Kidney epithelial cell (primary cell): ENCODE results near the gene CDH13. TPM values are rescaled to one million over a fixed set of nuclear protein-coding genes. Genes with fewer than 3 reads are reported as not detected.

Experiments
- DNase-seq: peaks from one replicate; pipeline ENCODE4 v3.0.0-alpha.2; 2010; ENCODE audit warnings: low read depth
- H3K27me3 ChIP-seq: 2 replicates; pipeline ENCODE4 v1.6.0; 2011; ENCODE audit warnings: low read length; ENCODE audit not compliant: control insufficient read depth, insufficient read depth
- H3K36me3 ChIP-seq: 2 replicates; pipeline ENCODE4 v1.5.1; 2011; ENCODE audit warnings: low read length; ENCODE audit not compliant: control insufficient read depth, insufficient read depth
- H3K4me3 ChIP-seq: 2 replicates; pipeline ENCODE4 v1.5.1; 2011; ENCODE audit warnings: low read depth, mild to moderate bottlenecking, control low read depth, low read length
- total RNA-seq: library from RNA; depleted of rRNA; stranded (reverse); fragments of >200 nt; gene quantifications from 2 replicates; pipeline ENCODE4 v1.2.3, GENCODE V29; 2015
- TF ChIP-seq, protein P1 (sequence below): IDR thresholded peaks from 2 replicates; pipeline ENCODE4 v1.5.1; 2011; ENCODE audit warnings: mild to moderate bottlenecking, moderate library complexity, low read length, control low read depth, inconsistent platforms; ENCODE audit not compliant: insufficient read depth, poor library complexity, severe bottlenecking

Gene CDH13
- total RNA-seq, 1 donor from 2014 or later: 32.8 TPM

DNA sequence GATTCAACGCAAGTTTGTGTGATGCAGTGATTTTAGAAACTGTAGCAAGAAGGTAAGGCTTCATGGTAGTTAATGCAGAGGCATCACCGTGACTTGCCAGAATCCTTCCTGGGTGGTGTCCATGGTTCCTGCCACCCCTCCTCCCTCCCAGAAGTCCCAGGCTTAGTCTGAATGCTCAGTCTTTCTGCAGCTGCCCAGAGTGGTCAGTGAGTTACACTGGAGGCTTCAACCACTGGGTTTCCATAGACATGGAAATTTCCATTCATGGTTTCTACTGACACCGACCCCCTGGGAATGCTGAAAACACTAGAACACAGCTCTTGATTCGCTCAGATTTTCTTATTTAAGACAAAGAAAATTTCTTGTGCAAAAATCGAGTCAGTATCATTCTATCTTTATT lies 1021.6 kb downstream of the CDH13 start:
- Histone ChIP-seq H3K4me3 (no peak overlapping the region), H3K36me3 (no peaks in the 10 kb centered on the region), H3K27me3 (no peaks in the 10 kb centered on the region)
- TF ChIP-seq, protein P1, sequence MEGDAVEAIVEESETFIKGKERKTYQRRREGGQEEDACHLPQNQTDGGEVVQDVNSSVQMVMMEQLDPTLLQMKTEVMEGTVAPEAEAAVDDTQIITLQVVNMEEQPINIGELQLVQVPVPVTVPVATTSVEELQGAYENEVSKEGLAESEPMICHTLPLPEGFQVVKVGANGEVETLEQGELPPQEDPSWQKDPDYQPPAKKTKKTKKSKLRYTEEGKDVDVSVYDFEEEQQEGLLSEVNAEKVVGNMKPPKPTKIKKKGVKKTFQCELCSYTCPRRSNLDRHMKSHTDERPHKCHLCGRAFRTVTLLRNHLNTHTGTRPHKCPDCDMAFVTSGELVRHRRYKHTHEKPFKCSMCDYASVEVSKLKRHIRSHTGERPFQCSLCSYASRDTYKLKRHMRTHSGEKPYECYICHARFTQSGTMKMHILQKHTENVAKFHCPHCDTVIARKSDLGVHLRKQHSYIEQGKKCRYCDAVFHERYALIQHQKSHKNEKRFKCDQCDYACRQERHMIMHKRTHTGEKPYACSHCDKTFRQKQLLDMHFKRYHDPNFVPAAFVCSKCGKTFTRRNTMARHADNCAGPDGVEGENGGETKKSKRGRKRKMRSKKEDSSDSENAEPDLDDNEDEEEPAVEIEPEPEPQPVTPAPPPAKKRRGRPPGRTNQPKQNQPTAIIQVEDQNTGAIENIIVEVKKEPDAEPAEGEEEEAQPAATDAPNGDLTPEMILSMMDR: no peak
- no peak for DNase-seq

GRCh38 chr16:83651871-83652270 lies 1025.1 kb downstream of the CDH13 start:
- DNase-seq: no peak
- H3K36me3 ChIP-seq: no peaks in the 10 kb centered on the region
- H3K4me3 ChIP-seq: no peak overlapping the region
- TF ChIP-seq, protein P1: no peak
- no peaks in the 10 kb centered on the region for H3K27me3 ChIP-seq

GRCh38 chr16:83652943-83653342 lies 1026.2 kb downstream of the CDH13 start:
- no peaks in the 10 kb centered on the region for H3K36me3 ChIP-seq
- H3K4me3 ChIP-seq: no peak overlapping the region
- TF ChIP-seq, protein P1: no peak
- no peak for DNase-seq
- H3K27me3 ChIP-seq: no peaks in the 10 kb centered on the region

DNA sequence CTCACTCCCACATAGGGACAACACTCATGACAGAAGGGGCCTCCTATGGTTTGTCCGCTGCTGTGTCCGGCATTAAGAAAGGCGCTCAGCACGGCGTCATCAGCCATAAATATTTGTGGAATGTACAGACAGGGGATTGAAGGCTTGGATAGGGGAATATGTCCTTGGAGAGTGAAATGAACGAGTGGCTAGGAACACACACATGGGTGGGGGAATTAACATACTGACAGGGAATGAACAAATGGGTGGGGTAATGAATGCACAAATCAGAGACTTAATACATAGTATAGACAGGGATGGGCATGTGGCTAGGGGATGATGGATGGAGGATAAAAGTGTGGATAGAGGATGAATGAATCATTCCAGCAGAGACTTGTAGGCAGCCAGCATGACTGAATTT lies 1027.0 kb downstream of the CDH13 start:
- H3K36me3 ChIP-seq: no peaks in the 10 kb centered on the region
- no peak overlapping the region for H3K4me3 ChIP-seq
- TF ChIP-seq, protein P1: no peak
- no peak for DNase-seq
- no peaks in the 10 kb centered on the region for H3K27me3 ChIP-seq

GRCh38 chr16:83660282-83660681 lies 1033.5 kb downstream of the CDH13 start:
- DNase-seq: no peak
- H3K27me3 ChIP-seq: no peaks in the 10 kb centered on the region
- TF ChIP-seq, protein P1: no peak
- H3K36me3 ChIP-seq: no peaks in the 10 kb centered on the region
- H3K4me3 ChIP-seq: no peak overlapping the region

DNA sequence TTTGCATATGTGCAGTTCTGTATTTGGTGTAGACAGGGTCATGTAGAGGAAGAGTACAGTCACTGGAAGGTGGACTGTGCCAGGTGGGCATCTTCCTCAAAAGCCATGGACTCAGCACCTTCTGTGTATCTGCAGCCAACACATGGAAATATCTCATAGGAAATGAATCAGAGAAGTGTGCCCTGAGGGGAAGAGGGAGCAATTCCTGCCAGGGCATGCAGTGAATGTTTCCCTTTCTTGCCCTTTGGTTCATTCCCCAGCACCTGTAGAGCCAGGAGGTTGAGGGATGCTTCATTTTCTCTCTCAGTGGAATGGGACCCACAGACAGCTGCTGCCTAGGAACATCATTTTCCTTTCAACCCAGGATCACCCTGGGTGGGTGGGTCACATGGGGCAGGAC lies 1034.9 kb downstream of the CDH13 start:
- Histone ChIP-seq H3K4me3 (no peak overlapping the region), H3K27me3 (no peaks in the 10 kb centered on the region), H3K36me3 (no peaks in the 10 kb centered on the region)
- TF ChIP-seq, protein P1: no peak
- no peak for DNase-seq
